ENCODE measurements around the gene SHCBP1. TPM values are rescaled to one million over a fixed set of nuclear protein-coding genes. Genes with fewer than 3 reads are reported as not detected.

The SHCBP1 gene
- total and polyA plus RNA-seq, 10 of the 15 experiments (the other 5 are each of a cell fraction or from before 2014, with no cell fraction given) = 9.5 to 73.3 (median 30.2) TPM

- FAIRE-seq (no peak), DNase-seq (ENCODE audit: low read depth, low spot score) (no peak), ATAC-seq (no peak)
- H3K4me1 ChIP-seq (ENCODE audit: control insufficient read depth, insufficient read depth, low read length) = no peaks in the 10 kb centered on the region
- ChIA-PET POLR2A (no interaction called here), SMC1A (ENCODE audit: uncharacterized antibody, unreplicated experiment) (interaction anchor here (1.1 to 1.8 kb wide), 3 partner anchors 11 to 36 kb away, joined by 3 to 5 read pairs (median 5); no protein-coding TSS in a partner anchor), RAD21 (ENCODE audit: unreplicated experiment) (no interaction called here), CTCF (interaction anchor here (1.9 kb wide), 1 partner anchor 28 kb away, joined by 5 read pairs; no protein-coding TSS in a partner anchor)
- H3K27ac ChIP-seq (ENCODE audit: control insufficient read depth, insufficient read depth) = no peak overlapping the region
- no TSS peak for BruUV-seq (replicated peaks)
- TF ChIP-seq PBX3 (IDR thresholded peaks at IDR 0.05; ENCODE audit: insufficient replicate concordance, low read depth, low read length) = no peak
- no peak for TF ChIP-seq NR2C1 (IDR thresholded peaks at IDR 0.05)
- no peak for TF ChIP-seq BCLAF1 (IDR thresholded peaks at IDR 0.05)
- 94% methylated on average over 1 of the region's 1 CpG for WGBS (ENCODE audit: insufficient coverage, insufficient replicate concordance, low lambda C conversion rate, missing lambda C conversion rate)
- no peak overlapping the region for H3K4me2 ChIP-seq (ENCODE audit: control insufficient read depth, insufficient read depth)
- H4K20me1 ChIP-seq (ENCODE audit: control insufficient read depth, insufficient read depth) = no peaks in the 10 kb centered on the region
- no peak overlapping the region for H3K9ac ChIP-seq (ENCODE audit: control insufficient read depth, insufficient read depth, low read length)
- no peak overlapping the region for H2AFZ ChIP-seq (ENCODE audit: control insufficient read depth, low read depth, low read length)
- H3K4me3 ChIP-seq = no peak overlapping the region
- peaks cover 8 to 36% of the 10 kb centered on the region in 2 experiments for H3K36me3 ChIP-seq (ENCODE audit: control insufficient read depth in 2 of 2, insufficient read depth in 2 of 2, low read length in 1 of 2)
- peaks cover 2% of the 10 kb centered on the region; the same call in 2 of the 3 replicates for H3K9me3 ChIP-seq (replicated peaks; ENCODE audit: control insufficient read depth, insufficient read depth, low read length)
- intact Hi-C loops (cut with micrococcal nuclease; ENCODE audit: unreplicated experiment) = no loop called here
- in situ Hi-C loops (cut with MboI) = no loop called here
- H3K79me2 ChIP-seq (ENCODE audit: control insufficient read depth, insufficient read depth, low read length) = peaks cover 3% of the 10 kb centered on the region; the same call in 1 of the 2 replicates
- H3K27me3 ChIP-seq (replicated peaks in 1 of 2; ENCODE audit: control insufficient read depth in 2 of 2, insufficient read depth in 2 of 2, low read length in 1 of 2) = no peaks in the 10 kb centered on the region
Observed at GRCh38 chr16:46582313-46582712, 38.9 kb downstream of the SHCBP1 start.
